SK-N-SH treated with all-trans-retinoic acid at 6 μM for 48 hours (cell line): ENCODE data around the gene ATP8A2.

ENCODE experiments used
- ATAC-seq: fragments of 200-7000 bp; cut with Tn5 transposase; 3 replicates; pipeline ENCODE4 v1.9.1; 2020; ENCODE audit warnings: mild to moderate bottlenecking, moderate library complexity
- ARNTL ChIP-seq: fragments of 450-650 bp; formaldehyde crosslinking; IDR thresholded peaks from 2 replicates; pipeline ENCODE4 v1.5.0; 2020; ENCODE audit warnings: low read depth, mild to moderate bottlenecking, moderate library complexity, borderline replicate concordance
- BACH2 ChIP-seq: fragments of 250-450 bp; sonication (Bioruptor Pico); IDR thresholded peaks from 2 replicates; pipeline ENCODE4 v1.9.0; 2021; ENCODE audit warnings: mild to moderate bottlenecking, borderline replicate concordance
- CSDC2 ChIP-seq: fragments of 250-450 bp; sonication (Bioruptor Pico); IDR thresholded peaks from 2 replicates; pipeline ENCODE4 v1.5.0; 2020; ENCODE audit warnings: mild to moderate bottlenecking, moderate library complexity
- ESRRG ChIP-seq: fragments of 250-450 bp; sonication (Bioruptor Pico); IDR thresholded peaks from 2 replicates; pipeline ENCODE4 v1.6.1; 2021; ENCODE audit warnings: mild to moderate bottlenecking
- GLIS3 ChIP-seq: fragments of 250-450 bp; sonication (Bioruptor Pico); IDR thresholded peaks from 2 replicates; pipeline ENCODE4 v1.5.0; 2020; ENCODE audit warnings: mild to moderate bottlenecking, moderate library complexity
- ISL1 ChIP-seq: fragments of 250-450 bp; sonication (Bioruptor Pico); IDR thresholded peaks from 2 replicates; pipeline ENCODE4 v2.1.2; 2022; ENCODE audit warnings: mild to moderate bottlenecking, moderate library complexity
- PATZ1 ChIP-seq: fragments of 250-450 bp; sonication (Bioruptor Pico); IDR thresholded peaks from 2 replicates; pipeline ENCODE4 v1.8.0; 2020; ENCODE audit warnings: mild to moderate bottlenecking, moderate library complexity, borderline replicate concordance
- POU6F1 ChIP-seq: fragments of 250-450 bp; sonication (Bioruptor Pico); IDR thresholded peaks from 2 replicates; pipeline ENCODE4 v1.8.0; 2021; ENCODE audit warnings: low read depth, mild to moderate bottlenecking, moderate library complexity, borderline replicate concordance
- PPARA ChIP-seq: fragments of 250-450 bp; sonication (Bioruptor Pico); IDR thresholded peaks from 2 replicates; pipeline ENCODE4 v1.5.0; 2020; ENCODE audit warnings: mild to moderate bottlenecking, borderline replicate concordance
- RARB ChIP-seq: fragments of 250-450 bp; sonication (Bioruptor Pico); IDR thresholded peaks from 2 replicates; pipeline ENCODE4 v1.8.0; 2021; ENCODE audit warnings: mild to moderate bottlenecking, moderate library complexity
- TCF4 ChIP-seq: fragments of 250-450 bp; sonication (Bioruptor Pico); IDR thresholded peaks from 2 replicates; pipeline ENCODE4 v1.8.0; 2021; ENCODE audit warnings: mild to moderate bottlenecking, moderate library complexity, borderline replicate concordance
- TOX ChIP-seq: fragments of 250-450 bp; sonication (Bioruptor Pico); IDR thresholded peaks from 2 replicates; pipeline ENCODE4 v1.8.0; 2021; ENCODE audit warnings: mild to moderate bottlenecking, moderate library complexity, borderline replicate concordance
- TSHZ2 ChIP-seq: fragments of 250-450 bp; sonication (Bioruptor Pico); IDR thresholded peaks from 2 replicates; pipeline ENCODE4 v1.5.0; 2020; ENCODE audit warnings: mild to moderate bottlenecking, moderate library complexity
- ZC3H10 ChIP-seq: fragments of 250-450 bp; sonication (Bioruptor Pico); IDR thresholded peaks from 2 replicates; pipeline ENCODE4 v1.5.1; 2021; ENCODE audit warnings: mild to moderate bottlenecking, moderate library complexity
- ZFP3 ChIP-seq: fragments of 250-450 bp; sonication (Bioruptor Pico); IDR thresholded peaks from 2 replicates; pipeline ENCODE4 v1.5.0; 2020; ENCODE audit warnings: mild to moderate bottlenecking, moderate library complexity
- ZFP30 ChIP-seq: fragments of 450-650 bp; formaldehyde crosslinking; IDR thresholded peaks from 2 replicates; pipeline ENCODE4 v1.5.0; 2022; ENCODE audit warnings: mild to moderate bottlenecking, moderate library complexity
- ZNF565 ChIP-seq: fragments of 450-650 bp; formaldehyde crosslinking; conservative IDR thresholded peaks from 2 replicates; pipeline ENCODE4 v1.5.0; 2020; ENCODE audit warnings: low read depth, mild to moderate bottlenecking, moderate library complexity
- ZNF8 ChIP-seq: fragments of 450-650 bp; formaldehyde crosslinking; IDR thresholded peaks from 2 replicates; pipeline ENCODE4 v1.5.0; 2020; ENCODE audit warnings: mild to moderate bottlenecking, moderate library complexity
- TF ChIP-seq, protein P1 (sequence below): fragments of 250-450 bp; sonication (Bioruptor Pico); IDR thresholded peaks from 2 replicates; pipeline ENCODE4 v1.5.1; 2021; ENCODE audit warnings: mild to moderate bottlenecking, moderate library complexity
- TF ChIP-seq, protein P2 (sequence below): fragments of 250-450 bp; sonication (Bioruptor Pico); IDR thresholded peaks from 2 replicates; pipeline ENCODE4 v1.5.1; 2020; ENCODE audit warnings: low read depth, mild to moderate bottlenecking, moderate library complexity

The ATP8A2 gene

DNA sequence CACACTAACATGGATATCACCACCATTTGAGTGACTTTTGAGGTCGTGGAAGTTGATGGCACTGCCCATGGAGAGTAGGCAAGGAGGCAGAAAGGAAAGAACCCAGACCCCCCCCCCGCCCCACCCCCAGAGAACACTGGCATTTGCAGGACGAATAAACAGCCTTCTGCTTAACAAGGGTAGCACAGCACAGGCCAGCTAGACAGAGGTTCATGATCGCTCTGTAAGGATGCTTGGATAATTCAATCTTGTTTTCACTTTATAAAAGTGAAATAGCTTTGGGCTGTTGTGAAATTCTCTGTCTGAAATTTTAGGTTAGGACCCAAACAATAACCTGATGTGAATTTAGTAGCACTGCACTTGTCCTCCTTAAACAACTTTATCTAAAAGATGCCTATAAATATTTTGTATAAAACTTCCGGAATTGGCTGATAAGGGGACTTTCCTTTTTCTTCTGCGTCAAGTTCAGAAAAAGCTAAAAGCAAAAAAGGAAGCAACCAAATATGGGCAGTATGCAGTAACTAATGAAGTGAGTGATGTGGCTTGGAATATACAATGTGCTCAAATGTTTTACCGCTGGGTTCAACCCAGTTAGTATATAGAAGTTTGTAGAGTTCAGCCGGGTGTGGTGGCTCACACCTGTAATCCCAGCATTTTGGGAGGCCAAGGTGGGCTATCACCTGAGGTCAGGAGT is 516.3 kb downstream of the ATP8A2 start:
- TF ChIP-seq TOX (CRISPR knock-in tag) (no peak), BACH2 (CRISPR knock-in tag) (no peak), RARB (CRISPR knock-in tag) (no peak), ESRRG (CRISPR knock-in tag) (no peak), ARNTL (CRISPR knock-in tag) (no peak), PATZ1 (no peak), ZC3H10 (CRISPR knock-in tag) (no peak), ZNF8 (CRISPR knock-in tag) (no peak), CSDC2 (CRISPR knock-in tag) (no peak), PPARA (CRISPR knock-in tag) (no peak), POU6F1 (CRISPR knock-in tag) (no peak), TSHZ2 (CRISPR knock-in tag) (no peak), ZFP3 (CRISPR knock-in tag) (no peak), ISL1 (no peak), TCF4 (CRISPR knock-in tag) (no peak), GLIS3 (no peak), ZFP30 (CRISPR knock-in tag) (no peak)
- TF ChIP-seq, protein P1, sequence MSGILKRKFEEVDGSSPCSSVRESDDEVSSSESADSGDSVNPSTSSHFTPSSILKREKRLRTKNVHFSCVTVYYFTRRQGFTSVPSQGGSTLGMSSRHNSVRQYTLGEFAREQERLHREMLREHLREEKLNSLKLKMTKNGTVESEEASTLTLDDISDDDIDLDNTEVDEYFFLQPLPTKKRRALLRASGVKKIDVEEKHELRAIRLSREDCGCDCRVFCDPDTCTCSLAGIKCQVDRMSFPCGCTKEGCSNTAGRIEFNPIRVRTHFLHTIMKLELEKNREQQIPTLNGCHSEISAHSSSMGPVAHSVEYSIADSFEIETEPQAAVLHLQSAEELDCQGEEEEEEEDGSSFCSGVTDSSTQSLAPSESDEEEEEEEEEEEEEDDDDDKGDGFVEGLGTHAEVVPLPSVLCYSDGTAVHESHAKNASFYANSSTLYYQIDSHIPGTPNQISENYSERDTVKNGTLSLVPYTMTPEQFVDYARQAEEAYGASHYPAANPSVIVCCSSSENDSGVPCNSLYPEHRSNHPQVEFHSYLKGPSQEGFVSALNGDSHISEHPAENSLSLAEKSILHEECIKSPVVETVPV (CRISPR knock-in tag) = no peak
- TF ChIP-seq, protein P2, sequence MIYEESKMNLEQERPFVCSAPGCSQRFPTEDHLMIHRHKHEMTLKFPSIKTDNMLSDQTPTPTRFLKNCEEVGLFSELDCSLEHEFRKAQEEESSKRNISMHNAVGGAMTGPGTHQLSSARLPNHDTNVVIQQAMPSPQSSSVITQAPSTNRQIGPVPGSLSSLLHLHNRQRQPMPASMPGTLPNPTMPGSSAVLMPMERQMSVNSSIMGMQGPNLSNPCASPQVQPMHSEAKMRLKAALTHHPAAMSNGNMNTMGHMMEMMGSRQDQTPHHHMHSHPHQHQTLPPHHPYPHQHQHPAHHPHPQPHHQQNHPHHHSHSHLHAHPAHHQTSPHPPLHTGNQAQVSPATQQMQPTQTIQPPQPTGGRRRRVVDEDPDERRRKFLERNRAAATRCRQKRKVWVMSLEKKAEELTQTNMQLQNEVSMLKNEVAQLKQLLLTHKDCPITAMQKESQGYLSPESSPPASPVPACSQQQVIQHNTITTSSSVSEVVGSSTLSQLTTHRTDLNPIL (CRISPR knock-in tag) = no peak
- no peak for ATAC-seq

DNA sequence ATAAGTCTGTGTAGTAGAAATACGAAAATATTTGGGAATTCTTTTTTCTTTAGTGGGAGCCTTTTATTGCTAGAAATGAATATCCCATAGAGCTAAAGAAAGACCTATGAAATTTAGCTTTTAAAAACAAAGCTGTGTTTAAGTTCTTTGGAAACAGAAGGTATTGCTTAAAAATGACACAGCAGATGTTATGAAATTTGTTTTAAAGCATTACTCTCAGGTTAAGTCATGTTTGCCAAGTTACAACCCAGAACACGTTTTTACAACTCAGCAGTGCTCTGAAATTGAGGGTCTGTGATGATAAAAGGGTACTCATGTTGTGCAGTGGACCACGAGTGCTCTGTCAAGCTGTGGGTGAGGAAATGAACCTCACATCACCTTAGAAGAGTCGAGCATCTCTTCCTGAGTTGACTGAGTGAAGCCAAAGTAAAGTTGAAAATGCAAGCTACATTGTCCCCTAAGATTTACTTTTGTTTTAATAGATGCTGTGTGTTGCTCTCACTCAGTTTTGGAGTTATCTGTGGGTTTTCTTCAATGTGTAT is 519.0 kb downstream of the ATP8A2 start:
- no peak for TF ChIP-seq ZNF565 (CRISPR knock-in tag)
- TF ChIP-seq ZFP3 (CRISPR knock-in tag) = no peak
- TF ChIP-seq PPARA (CRISPR knock-in tag) = no peak
- TF ChIP-seq, protein P1 (CRISPR knock-in tag) = no peak
- no peak for TF ChIP-seq POU6F1 (CRISPR knock-in tag)
- no peak for TF ChIP-seq ESRRG (CRISPR knock-in tag)
- ATAC-seq = no peak
